Measurements from ENCODE around the gene ZBTB18. TPM values are rescaled to one million over a fixed set of nuclear protein-coding genes. Genes with fewer than 3 reads are reported as not detected.

The ZBTB18 gene
- total and polyA plus RNA-seq, 2 of the 4 experiments (the other 2 are of a cell fraction): 10.0 to 16.0 TPM

DNA sequence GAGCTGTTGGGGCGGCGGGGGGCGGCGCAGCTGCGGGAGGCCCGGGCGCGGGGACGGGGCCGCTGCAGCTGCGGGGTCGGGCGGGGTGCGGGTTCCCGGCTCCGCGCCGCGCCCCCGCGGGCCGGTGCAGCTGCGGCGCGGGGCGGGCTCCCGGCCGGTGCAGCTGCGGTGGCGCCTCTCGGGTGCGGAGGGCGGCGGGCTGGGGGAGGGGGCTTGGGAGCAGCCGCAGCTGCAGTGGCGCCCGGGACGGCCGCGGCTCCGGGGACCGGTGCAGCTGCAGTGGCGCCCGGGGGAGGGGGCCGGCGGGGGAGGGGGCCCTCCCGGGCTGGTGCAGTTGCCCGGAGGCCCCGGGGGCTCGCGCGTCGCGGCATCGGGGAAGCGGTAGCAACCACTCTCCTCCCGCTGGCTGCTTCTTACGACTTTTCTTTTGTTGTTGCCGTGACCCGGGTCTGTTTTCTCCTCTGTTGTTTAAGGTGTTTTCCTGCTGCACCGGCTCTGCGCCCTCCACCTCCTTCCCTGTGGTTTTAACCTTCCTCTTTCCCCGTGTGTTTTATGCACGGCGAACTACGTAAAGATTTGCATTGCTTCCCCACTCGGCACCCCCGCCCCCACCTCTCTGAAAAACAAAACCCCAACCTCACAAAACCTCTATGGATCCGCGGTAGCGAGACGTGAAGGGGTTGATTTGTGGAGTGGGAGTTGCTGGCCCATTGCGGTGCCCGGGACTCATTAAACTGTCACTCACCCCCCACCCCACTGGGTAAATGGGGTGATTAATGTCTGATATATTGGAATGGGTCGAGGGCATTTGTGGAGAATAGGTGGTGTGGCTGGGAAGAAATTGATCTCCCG lies 1.7 kb upstream of the ZBTB18 start:
- peak overlapping the region in 1 of 2 experiments; percentile 15; a peak in 1 of 4 replicates for H4K8ac ChIP-seq (ENCODE audit: low read depth in 2 of 2, low read length in 2 of 2)
- ATAC-seq (ENCODE audit: low read depth) (no peak), DNase-seq (no peak)
- peak overlapping the region; percentile 39 for H3K56ac ChIP-seq (ENCODE audit: extremely low read depth, insufficient read depth, low read length)
- peak overlapping the region; percentile 74 for H3K14ac ChIP-seq (replicated peaks; ENCODE audit: low read depth, low read length)
- peak overlapping the region; percentile 48 for H2AK5ac ChIP-seq (ENCODE audit: low read depth, low read length)
- H2BK5ac ChIP-seq (ENCODE audit: low read depth, low read length, poor library complexity, severe bottlenecking): peak overlapping the region; percentile 15
- dilution Hi-C loops (cut with HindIII; ENCODE audit: low sequenced_read_pairs, unreplicated experiment) (no loop called here), intact Hi-C loops (cut with micrococcal nuclease) (loop anchor here (5.0 to 10.0 kb wide), 6 partner anchors 55 to 707 kb away; no protein-coding TSS in a partner anchor), in situ Hi-C loops (cut with MboI; ENCODE audit: low sequenced_read_pairs) (loop anchor here (25.0 kb wide), 1 partner anchor 213 kb away; no protein-coding TSS in a partner anchor)
- peak overlapping the region; percentile 38 for H3K27ac ChIP-seq (ENCODE audit: insufficient read depth, low read length)
- H2BK20ac ChIP-seq (ENCODE audit: low read depth, low read length): no peak overlapping the region
- peaks cover 18 to 35% of the 10 kb centered on the region in 2 experiments for H3K79me1 ChIP-seq (ENCODE audit: low read depth in 1 of 2, low read length in 2 of 2)
- H3K36me3 ChIP-seq (ENCODE audit: control insufficient read depth, insufficient read depth, low read length): peaks cover 8% of the 10 kb centered on the region
- peak overlapping the region; percentile 6; the same call in 1 of the 2 replicates for H4K5ac ChIP-seq (ENCODE audit: low read depth, low read length)
- H3K23ac ChIP-seq (ENCODE audit: low read depth, low read length): peak overlapping the region; percentile 89; the same call in 1 of the 2 replicates
- peaks cover 20% of the 10 kb centered on the region for H4K20me1 ChIP-seq (ENCODE audit: insufficient read depth, low read length)
- peak overlapping the region; percentile 19; the same call in 1 of the 2 replicates for H4K91ac ChIP-seq (ENCODE audit: insufficient read depth, low read depth, low read length)
- TF ChIP-seq MAFK (IDR thresholded peaks at IDR 0.05; ENCODE audit: low read depth, low read length): no peak
- TF ChIP-seq, protein P1, sequence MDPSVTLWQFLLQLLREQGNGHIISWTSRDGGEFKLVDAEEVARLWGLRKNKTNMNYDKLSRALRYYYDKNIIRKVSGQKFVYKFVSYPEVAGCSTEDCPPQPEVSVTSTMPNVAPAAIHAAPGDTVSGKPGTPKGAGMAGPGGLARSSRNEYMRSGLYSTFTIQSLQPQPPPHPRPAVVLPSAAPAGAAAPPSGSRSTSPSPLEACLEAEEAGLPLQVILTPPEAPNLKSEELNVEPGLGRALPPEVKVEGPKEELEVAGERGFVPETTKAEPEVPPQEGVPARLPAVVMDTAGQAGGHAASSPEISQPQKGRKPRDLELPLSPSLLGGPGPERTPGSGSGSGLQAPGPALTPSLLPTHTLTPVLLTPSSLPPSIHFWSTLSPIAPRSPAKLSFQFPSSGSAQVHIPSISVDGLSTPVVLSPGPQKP (IDR thresholded peaks at IDR 0.05; ENCODE audit: borderline replicate concordance, low read depth, low read length): no peak
- TF ChIP-seq MAZ (IDR thresholded peaks at IDR 0.05; ENCODE audit: borderline replicate concordance, low read depth, low read length): peak; percentile 15; the same call in 1 of the 2 replicates
- no peak for TF ChIP-seq SMC3 (IDR thresholded peaks at IDR 0.05; ENCODE audit: low read depth, low read length)
- TF ChIP-seq NFE2L2 (IDR thresholded peaks at IDR 0.05; ENCODE audit: low read depth, low read length): no peak
- H3K27me3 ChIP-seq (ENCODE audit: control insufficient read depth, insufficient read depth, low read length): peaks cover 3% of the 10 kb centered on the region
- H2BK15ac ChIP-seq (ENCODE audit: low read depth, low read length): no peak overlapping the region
- ChIA-PET CTCF (no interaction called here), POLR2A (ENCODE audit: unreplicated experiment) (interaction anchor here (0.5 kb wide), 1 partner anchor 217 kb away, joined by 3 read pairs; no protein-coding TSS in a partner anchor)
- H3K4me2 ChIP-seq (ENCODE audit: low read depth, low read length): peak overlapping the region; percentile 96
- H2AFZ ChIP-seq (replicated peaks; ENCODE audit: low read length, poor library complexity): peak overlapping the region; percentile 76
- peak overlapping the region; percentile 95 for H2AK9ac ChIP-seq (replicated peaks; ENCODE audit: low read depth, low read length, poor library complexity)
- peak overlapping the region; percentile 78 for H3K9ac ChIP-seq (ENCODE audit: low read depth, low read length)
- no peaks in the 10 kb centered on the region for H3K9me1 ChIP-seq (ENCODE audit: insufficient read depth, low read length)
- no TSS peak for BruUV-seq (replicated peaks)
- no peaks in the 10 kb centered on the region for H3K9me3 ChIP-seq (ENCODE audit: control insufficient read depth, insufficient read depth, low read length)
- H3K4ac ChIP-seq (ENCODE audit: low read depth, low read length): peak overlapping the region; percentile 78
- H3K4me1 ChIP-seq (ENCODE audit: control insufficient read depth, insufficient read depth, low read length): peaks cover 2% of the 10 kb centered on the region; the same call in 1 of the 2 replicates
- peak overlapping the region; percentile 50; the same call in 1 of the 2 replicates for H2BK120ac ChIP-seq (ENCODE audit: low read depth, low read length)
- WGBS, 2 experiments (ENCODE audit: extremely low coverage in 2 of 2, insufficient read length in 1 of 2): 0% methylated on average over 27 of the region's 76 CpGs; no CpG with 5 or more reads in 1 of the 2 experiments
- H3K18ac ChIP-seq (ENCODE audit: low read depth, low read length): peak overlapping the region; percentile 11; the same call in 1 of the 2 replicates
- peak overlapping the region; percentile 82 for H3K4me3 ChIP-seq (ENCODE audit: insufficient read depth, low read depth, low read length)

Measured in IMR-90 (cell line).